ENCODE data around the gene SULF2.
"Not testable (repeated sequence)": the region's sequence is repeated elsewhere in the genome, so short reads cannot be mapped to it uniquely, and the experiment has no call there.

The SULF2 gene

GRCh38 chr20:47804972-47805371, 19.7 kb upstream of the SULF2 start:
- not testable (repeated sequence) for DNase-seq (ENCODE audit: low read depth)

- DNase-seq (ENCODE audit: low read depth) = not testable (repeated sequence)
Measured at GRCh38 chr20:47804224-47804825, 19.0 kb upstream of the SULF2 start.

GRCh38 chr20:47802975-47803374, 17.7 kb upstream of the SULF2 start:
- DNase-seq (ENCODE audit: low read depth) = no peak

GRCh38 chr20:47802226-47802920, 17.1 kb upstream of the SULF2 start:
- no peak for DNase-seq (ENCODE audit: low read depth)

GRCh38 chr20:47801759-47802158, 16.5 kb upstream of the SULF2 start:
- no peak for DNase-seq (ENCODE audit: low read depth)

GRCh38 chr20:47801079-47801478, 15.8 kb upstream of the SULF2 start:
- DNase-seq (ENCODE audit: low read depth) = no peak

GRCh38 chr20:47800623-47801022, 15.3 kb upstream of the SULF2 start:
- no peak for DNase-seq (ENCODE audit: low read depth)

GRCh38 chr20:47799116-47799715, 13.9 kb upstream of the SULF2 start:
- no peak for DNase-seq (ENCODE audit: low read depth)

GRCh38 chr20:47796971-47797370, 11.7 kb upstream of the SULF2 start:
- DNase-seq (ENCODE audit: low read depth) = no peak

GRCh38 chr20:47795214-47795907, 10.1 kb upstream of the SULF2 start:
- peak; percentile 8 for DNase-seq (ENCODE audit: low read depth)

GRCh38 chr20:47794264-47794663, 9.0 kb upstream of the SULF2 start:
- not testable (repeated sequence) for DNase-seq (ENCODE audit: low read depth)

- DNase-seq (ENCODE audit: low read depth) = peak; percentile 96
Measured at GRCh38 chr20:47792021-47792618, 6.8 kb upstream of the SULF2 start.

- DNase-seq (ENCODE audit: low read depth) = no peak
Measured at GRCh38 chr20:47791084-47791599, 5.9 kb upstream of the SULF2 start.

GRCh38 chr20:47790580-47790965, 5.3 kb upstream of the SULF2 start:
- DNase-seq (ENCODE audit: low read depth) = no peak

GRCh38 chr20:47789764-47790579, 4.7 kb upstream of the SULF2 start:
- peak; percentile 91 for DNase-seq (ENCODE audit: low read depth)

GRCh38 chr20:47789081-47789763, 3.9 kb upstream of the SULF2 start:
- peak; percentile 84 for DNase-seq (ENCODE audit: low read depth)

- no peak for DNase-seq (ENCODE audit: low read depth)
Measured at GRCh38 chr20:47788741-47789080, 3.4 kb upstream of the SULF2 start.

- DNase-seq (ENCODE audit: low read depth) = no peak
Measured at GRCh38 chr20:47786765-47787107, 1.5 kb upstream of the SULF2 start.

GRCh38 chr20:47785854-47786764, 828 bp upstream of the SULF2 start:
- DNase-seq (ENCODE audit: low read depth) = peak; percentile 86

Data from EH (cell line).